ENCODE results near the gene CALCOCO2. TPM values are rescaled to one million over a fixed set of nuclear protein-coding genes. Genes with fewer than 3 reads are reported as not detected.

CALCOCO2 gene
- total and polyA plus RNA-seq, 9 donors, result 22.4 to 49.1 (median 44.2) TPM

- Histone ChIP-seq H3K4me1 (ENCODE audit: control insufficient read depth, insufficient read depth, low read length) (peaks cover 23% of the 10 kb centered on the region), H3K9me3 (replicated peaks; ENCODE audit: control insufficient read depth, low read depth, low read length) (no peaks in the 10 kb centered on the region), H3K36me3 (ENCODE audit: control insufficient read depth, insufficient read depth, low read length) (peaks cover 44% of the 10 kb centered on the region), H3K27me3 (ENCODE audit: control insufficient read depth, insufficient read depth, low read length) (no peaks in the 10 kb centered on the region), H3K27ac (ENCODE audit: low read length) (no peak overlapping the region), H3K4me3 (ENCODE audit: low read length) (no peak overlapping the region)
- DNase-seq, result no peak
- 80% methylated on average over 1 of the region's 2 CpGs for WGBS (ENCODE audit: insufficient coverage)
These were observed 79.5 kb downstream of the CALCOCO2 start for GRCh38 chr17:48910370-48910769.

GRCh38 chr17:48912476-48912875 lies 81.6 kb downstream of the CALCOCO2 start:
- WGBS (ENCODE audit: insufficient coverage), result no CpG with 5 or more reads among the region's 2 CpGs
- H3K27me3 ChIP-seq (ENCODE audit: control insufficient read depth, insufficient read depth, low read length), result no peaks in the 10 kb centered on the region
- peaks cover 59% of the 10 kb centered on the region for H3K36me3 ChIP-seq (ENCODE audit: control insufficient read depth, insufficient read depth, low read length)
- DNase-seq, result no peak
- no peaks in the 10 kb centered on the region for H3K9me3 ChIP-seq (replicated peaks; ENCODE audit: control insufficient read depth, low read depth, low read length)
- H3K27ac ChIP-seq (ENCODE audit: low read length), result no peak overlapping the region
- H3K4me3 ChIP-seq (ENCODE audit: low read length), result no peak overlapping the region
- H3K4me1 ChIP-seq (ENCODE audit: control insufficient read depth, insufficient read depth, low read length), result peaks cover 22% of the 10 kb centered on the region

Other genes with a start within 250 kb of the CALCOCO2 start
- gene HOXB3, start 240.8 kb upstream of the CALCOCO2 start, total RNA-seq, result 4.7 TPM
- gene HOXB3, start 240.8 kb upstream of the CALCOCO2 start, polyA plus RNA-seq (ENCODE audit: insufficient read depth in 1 of 8, insufficient read length in 8 of 8, low replicate concordance in 1 of 8), result 10 to 100 TPM in 4 of 8 donors, 1 to 10 TPM in 4; 3.1 to 14.6 (median 9.9) TPM
- gene HOXB5, start 237.3 kb upstream of the CALCOCO2 start, total RNA-seq, result 0.13 TPM
- gene HOXB5, start 237.3 kb upstream of the CALCOCO2 start, polyA plus RNA-seq (ENCODE audit: insufficient read depth in 1 of 8, insufficient read length in 8 of 8, low replicate concordance in 1 of 8), result 1 to 10 TPM in 1 of 8 donors, under 1 TPM in 7; 0.21 to 2.7 (median 0.56) TPM
- 0.84 TPM for gene HOXB6, start 226.0 kb upstream of the CALCOCO2 start, total RNA-seq
- gene HOXB6, start 226.0 kb upstream of the CALCOCO2 start, polyA plus RNA-seq (ENCODE audit: insufficient read depth in 1 of 8, insufficient read length in 8 of 8, low replicate concordance in 1 of 8), result 1 to 10 TPM in 6 of 8 donors, under 1 TPM in 2; 0.88 to 1.7 (median 1.3) TPM
- 2.3 TPM for gene HOXB7, start 220.0 kb upstream of the CALCOCO2 start, total RNA-seq
- 1 to 10 TPM; 3.5 to 4.7 (median 3.8) TPM for gene HOXB7, start 220.0 kb upstream of the CALCOCO2 start, polyA plus RNA-seq (ENCODE audit: insufficient read depth in 1 of 8, insufficient read length in 8 of 8, low replicate concordance in 1 of 8)
- gene HOXB8, start 215.7 kb upstream of the CALCOCO2 start, total RNA-seq, result 0.04 TPM
- under 1 TPM in 7 of 8 donors, not detected in 1; 0.11 to 0.46 (median 0.30) TPM for gene HOXB8, start 215.7 kb upstream of the CALCOCO2 start, polyA plus RNA-seq (ENCODE audit: insufficient read depth in 1 of 8, insufficient read length in 8 of 8, low replicate concordance in 1 of 8)
- gene HOXB9, start 204.7 kb upstream of the CALCOCO2 start, total RNA-seq, result 0.31 TPM
- 1 to 10 TPM in 3 of 8 donors, under 1 TPM in 5; 0.36 to 1.3 (median 0.72) TPM for gene HOXB9, start 204.7 kb upstream of the CALCOCO2 start, polyA plus RNA-seq (ENCODE audit: insufficient read depth in 1 of 8, insufficient read length in 8 of 8, low replicate concordance in 1 of 8)
- gene PRAC1, start 108.5 kb upstream of the CALCOCO2 start, total RNA-seq, result not detected
- not detected for gene PRAC1, start 108.5 kb upstream of the CALCOCO2 start, polyA plus RNA-seq (ENCODE audit: insufficient read depth in 1 of 8, insufficient read length in 8 of 8, low replicate concordance in 1 of 8)
- not detected for gene PRAC2, start 107.8 kb upstream of the CALCOCO2 start, total RNA-seq
- gene PRAC2, start 107.8 kb upstream of the CALCOCO2 start, polyA plus RNA-seq (ENCODE audit: insufficient read depth in 1 of 8, insufficient read length in 8 of 8, low replicate concordance in 1 of 8), result not detected
- under 0.01 TPM for gene HOXB13, start 102.3 kb upstream of the CALCOCO2 start, total RNA-seq
- under 1 TPM in 1 of 8 donors, not detected in 7; 0.06 TPM for gene HOXB13, start 102.3 kb upstream of the CALCOCO2 start, polyA plus RNA-seq (ENCODE audit: insufficient read depth in 1 of 8, insufficient read length in 8 of 8, low replicate concordance in 1 of 8)
- gene TTLL6, start 13.8 kb upstream of the CALCOCO2 start, total RNA-seq, result not detected
- gene TTLL6, start 13.8 kb upstream of the CALCOCO2 start, polyA plus RNA-seq (ENCODE audit: insufficient read depth in 1 of 8, insufficient read length in 8 of 8, low replicate concordance in 1 of 8), result under 1 TPM in 2 of 8 donors, not detected in 6; 0.25 to 0.62 TPM
- gene ATP5MC1, start 61.8 kb downstream of the CALCOCO2 start, total RNA-seq, result 78.6 TPM
- 100 to 1,000 TPM; 127 to 154 (median 138) TPM for gene ATP5MC1, start 61.8 kb downstream of the CALCOCO2 start, polyA plus RNA-seq (ENCODE audit: insufficient read depth in 1 of 8, insufficient read length in 8 of 8, low replicate concordance in 1 of 8)
- 39.3 TPM for gene UBE2Z, start 77.4 kb downstream of the CALCOCO2 start, total RNA-seq
- gene UBE2Z, start 77.4 kb downstream of the CALCOCO2 start, polyA plus RNA-seq (ENCODE audit: insufficient read depth in 1 of 8, insufficient read length in 8 of 8, low replicate concordance in 1 of 8), result 10 to 100 TPM; 53.4 to 70.7 (median 57.6) TPM
- 56.0 TPM for gene SNF8, start 113.8 kb downstream of the CALCOCO2 start, total RNA-seq
- 10 to 100 TPM; 70.1 to 83.3 (median 75.3) TPM for gene SNF8, start 113.8 kb downstream of the CALCOCO2 start, polyA plus RNA-seq (ENCODE audit: insufficient read depth in 1 of 8, insufficient read length in 8 of 8, low replicate concordance in 1 of 8)
- not detected for gene GIP, start 137.6 kb downstream of the CALCOCO2 start, total RNA-seq
- 1 to 10 TPM in 1 of 8 donors, under 1 TPM in 1, not detected in 6; 0.63 to 4.2 TPM for gene GIP, start 137.6 kb downstream of the CALCOCO2 start, polyA plus RNA-seq (ENCODE audit: insufficient read depth in 1 of 8, insufficient read length in 8 of 8, low replicate concordance in 1 of 8)
- gene IGF2BP1, start 166.3 kb downstream of the CALCOCO2 start, total RNA-seq, result 9.4 TPM
- 10 to 100 TPM in 7 of 8 donors, 1 to 10 TPM in 1; 9.9 to 21.6 (median 17.0) TPM for gene IGF2BP1, start 166.3 kb downstream of the CALCOCO2 start, polyA plus RNA-seq (ENCODE audit: insufficient read depth in 1 of 8, insufficient read length in 8 of 8, low replicate concordance in 1 of 8)